Superior temporal gyrus (tissue), 1 donor: ENCODE measurements around the gene ST6GALNAC4.

Experiments
- DNase-seq: peaks from one replicate; pipeline ENCODE4 v3.0.0-alpha.2; 2016; ENCODE audit errors: extremely low spot score

The ST6GALNAC4 gene, protein sequence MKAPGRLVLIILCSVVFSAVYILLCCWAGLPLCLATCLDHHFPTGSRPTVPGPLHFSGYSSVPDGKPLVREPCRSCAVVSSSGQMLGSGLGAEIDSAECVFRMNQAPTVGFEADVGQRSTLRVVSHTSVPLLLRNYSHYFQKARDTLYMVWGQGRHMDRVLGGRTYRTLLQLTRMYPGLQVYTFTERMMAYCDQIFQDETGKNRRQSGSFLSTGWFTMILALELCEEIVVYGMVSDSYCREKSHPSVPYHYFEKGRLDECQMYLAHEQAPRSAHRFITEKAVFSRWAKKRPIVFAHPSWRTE

DNA sequence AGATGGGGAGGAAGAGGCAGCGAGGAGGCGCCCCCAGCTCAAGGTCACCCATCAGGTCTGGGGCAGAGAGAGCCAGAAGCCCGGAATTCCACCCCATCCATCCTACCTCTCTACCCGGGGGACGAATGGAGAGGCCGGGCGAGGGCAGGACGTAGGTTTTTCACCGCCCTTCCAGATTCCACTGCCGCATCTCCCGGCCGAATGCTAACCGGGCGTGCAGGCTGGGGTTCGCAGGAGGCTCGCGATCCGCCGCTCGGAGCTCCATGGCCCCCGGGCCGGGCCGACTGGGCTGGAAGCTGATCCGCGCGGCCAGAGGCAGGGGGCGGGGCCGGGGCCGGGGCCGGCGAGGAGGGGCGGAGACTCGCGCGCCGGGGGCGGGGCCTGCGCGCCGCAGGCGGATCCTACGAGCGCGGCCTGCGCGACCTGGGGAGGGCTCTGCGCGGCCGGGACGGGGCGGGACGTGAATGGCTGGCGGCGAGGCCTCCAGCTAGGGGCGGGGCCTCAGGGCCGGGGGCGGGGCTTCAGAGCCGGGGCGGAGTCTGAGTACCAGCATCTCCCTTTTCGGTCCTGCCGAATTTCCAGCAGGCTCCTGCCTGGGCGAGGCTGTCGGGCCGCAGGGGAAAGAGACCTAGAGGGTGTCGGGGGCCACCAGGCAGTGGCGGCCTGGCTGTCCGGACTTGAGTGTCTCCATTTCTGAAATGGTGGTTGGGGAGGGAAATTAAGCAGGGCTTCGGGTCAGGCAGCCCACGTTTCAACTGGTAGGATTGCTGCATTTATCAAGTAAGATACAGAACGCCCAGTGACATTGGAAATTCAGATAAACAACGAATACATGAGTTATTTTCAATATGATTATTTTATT, at the start of gene ST6GALNAC4:
Gene ST6GALNAC4 (minus strand): TSS at position 322 of the 862 bp plus-strand sequence. CDS start 622 bp downstream, outside the sequence.
- peak; percentile 86 for DNase-seq

GRCh38 chr9:127965953-127966352, 49.1 kb upstream of the ST6GALNAC4 start:
- no peak for DNase-seq

- no peak for DNase-seq
Measured at GRCh38 chr9:127963359-127964064, 46.7 kb upstream of the ST6GALNAC4 start.

DNA sequence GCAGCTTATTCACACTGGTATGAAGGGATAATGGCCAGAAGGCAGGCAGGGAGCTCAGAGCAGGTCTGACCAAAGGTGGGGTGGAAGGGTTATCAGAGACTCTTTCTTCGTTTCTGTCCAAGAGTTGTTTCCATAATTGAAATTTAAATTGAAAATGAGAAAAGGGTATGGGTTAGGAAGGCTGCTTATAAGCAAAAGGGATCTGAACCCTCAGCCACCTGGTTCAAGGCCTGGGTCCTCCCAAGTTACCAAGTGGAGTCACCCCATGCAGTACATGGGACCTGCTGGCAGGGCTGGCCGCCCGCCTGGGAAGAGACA, 46.2 kb upstream of the ST6GALNAC4 start:
- no peak for DNase-seq

GRCh38 chr9:127962278-127962677, 45.4 kb upstream of the ST6GALNAC4 start:
- DNase-seq = no peak

DNA sequence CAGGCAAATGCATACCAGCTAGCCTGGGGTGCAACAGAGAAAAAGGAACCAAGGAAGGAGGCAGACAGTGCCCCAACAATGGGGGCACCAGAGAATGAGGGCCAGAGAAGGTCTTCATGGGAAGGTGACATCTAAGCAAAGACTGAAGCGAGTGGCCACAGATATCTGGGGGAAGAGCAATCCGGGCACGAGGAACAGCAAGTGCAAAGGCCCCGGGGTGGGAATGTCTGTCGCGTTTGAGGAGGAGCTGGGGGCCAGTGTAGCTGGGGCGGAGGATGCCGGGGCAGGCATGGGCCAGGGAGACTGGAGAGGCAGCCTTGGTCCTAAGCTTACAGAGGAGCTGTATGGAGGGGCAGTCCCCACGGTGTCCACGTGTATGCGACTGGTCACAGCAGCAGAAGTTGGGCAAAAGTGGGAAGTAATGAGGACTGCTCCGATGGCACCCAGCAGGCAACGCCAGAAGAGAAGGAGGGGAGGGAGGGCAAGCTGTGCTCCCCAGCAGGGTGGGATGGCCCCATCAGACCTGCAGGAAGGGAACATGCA, 44.8 kb upstream of the ST6GALNAC4 start:
- no peak for DNase-seq

- DNase-seq = no peak
Measured at GRCh38 chr9:127961155-127961490, 44.3 kb upstream of the ST6GALNAC4 start.

GRCh38 chr9:127960410-127961154, 43.7 kb upstream of the ST6GALNAC4 start:
- DNase-seq = no peak

GRCh38 chr9:127959841-127960409, 43.1 kb upstream of the ST6GALNAC4 start:
- DNase-seq = no peak

DNA sequence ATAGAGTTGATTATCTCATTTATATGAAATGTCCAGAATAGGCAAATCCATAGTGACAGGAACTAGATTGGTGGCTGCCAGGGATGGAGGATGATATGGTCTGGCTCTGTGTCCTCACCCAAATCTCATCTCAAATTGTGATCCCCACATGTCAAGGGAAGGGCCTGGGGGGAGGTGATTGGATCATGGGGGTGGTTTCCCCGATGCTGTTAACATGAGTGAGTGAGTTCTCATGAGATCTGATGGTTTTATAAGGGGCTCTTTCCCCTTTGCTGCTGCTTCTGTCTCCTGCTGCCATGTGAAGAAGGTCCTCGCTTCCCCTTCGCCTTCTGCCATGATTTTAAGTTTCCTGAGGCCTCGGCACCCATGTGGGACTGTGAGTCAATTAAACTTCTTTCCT, 42.6 kb upstream of the ST6GALNAC4 start:
- no peak for DNase-seq

GRCh38 chr9:127958728-127959127, 41.9 kb upstream of the ST6GALNAC4 start:
- DNase-seq = no peak

- peak; percentile 80 for DNase-seq
Measured at GRCh38 chr9:127955294-127956015, 38.6 kb upstream of the ST6GALNAC4 start.

DNA sequence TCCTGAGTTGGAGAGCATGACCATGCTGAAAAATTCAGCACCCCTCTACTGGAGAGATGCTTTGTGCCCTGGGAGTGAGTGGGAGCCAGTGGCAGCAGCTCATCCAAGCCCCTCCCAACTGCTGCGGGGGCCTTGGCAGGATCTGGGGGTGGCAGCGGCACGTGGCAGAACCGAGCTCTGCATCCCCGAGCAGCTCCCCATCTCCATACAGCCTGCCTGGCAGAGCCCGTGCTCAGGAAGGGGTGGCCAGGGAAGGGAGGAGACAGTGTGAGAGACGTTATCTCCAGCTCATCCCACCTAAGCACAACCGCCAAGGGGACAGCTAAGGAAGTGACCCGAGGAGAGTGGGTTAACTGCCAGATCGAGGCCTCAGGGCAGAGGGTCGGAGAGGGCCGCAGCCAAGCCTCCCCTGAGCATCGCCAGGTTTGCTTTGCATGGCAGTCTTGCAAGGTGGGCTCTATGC, 38.0 kb upstream of the ST6GALNAC4 start:
- peak; percentile 72 for DNase-seq

DNA sequence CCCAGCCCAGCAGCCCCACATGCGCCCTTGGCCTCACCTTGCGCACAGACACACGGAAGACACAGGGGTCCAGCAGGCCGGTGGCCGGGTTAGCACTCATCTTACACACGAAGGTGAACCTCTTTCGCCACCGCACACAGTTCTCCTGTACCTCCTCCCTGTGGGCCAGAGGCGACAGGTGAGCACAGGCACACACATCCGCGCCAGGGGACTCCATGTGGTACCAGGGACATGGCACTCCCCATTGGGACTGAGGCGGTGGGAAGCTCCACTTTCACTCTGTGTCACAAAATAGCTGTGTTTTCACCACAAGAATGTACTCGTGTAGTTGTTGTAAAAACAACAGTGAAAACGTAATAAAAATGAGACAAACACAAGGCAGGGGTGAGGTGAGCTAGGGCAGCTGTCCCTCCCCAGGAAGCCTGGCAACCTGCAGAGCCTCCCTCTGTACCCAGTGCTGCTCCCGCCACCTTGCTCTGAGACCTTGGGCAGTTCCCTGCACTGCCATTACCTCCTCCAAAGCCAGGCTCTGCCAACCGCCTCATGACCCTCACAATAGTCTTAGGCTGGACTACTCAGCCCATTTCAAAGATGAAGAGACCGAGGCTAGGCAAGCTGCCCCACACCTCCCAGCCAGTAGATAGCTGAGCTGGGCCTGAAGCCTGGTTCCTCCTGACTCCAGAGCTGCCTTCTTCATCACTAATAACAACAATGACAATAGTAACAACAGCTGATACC, 37.1 kb upstream of the ST6GALNAC4 start:
- DNase-seq = no peak

GRCh38 chr9:127953154-127953553, 36.3 kb upstream of the ST6GALNAC4 start:
- DNase-seq = no peak

DNA sequence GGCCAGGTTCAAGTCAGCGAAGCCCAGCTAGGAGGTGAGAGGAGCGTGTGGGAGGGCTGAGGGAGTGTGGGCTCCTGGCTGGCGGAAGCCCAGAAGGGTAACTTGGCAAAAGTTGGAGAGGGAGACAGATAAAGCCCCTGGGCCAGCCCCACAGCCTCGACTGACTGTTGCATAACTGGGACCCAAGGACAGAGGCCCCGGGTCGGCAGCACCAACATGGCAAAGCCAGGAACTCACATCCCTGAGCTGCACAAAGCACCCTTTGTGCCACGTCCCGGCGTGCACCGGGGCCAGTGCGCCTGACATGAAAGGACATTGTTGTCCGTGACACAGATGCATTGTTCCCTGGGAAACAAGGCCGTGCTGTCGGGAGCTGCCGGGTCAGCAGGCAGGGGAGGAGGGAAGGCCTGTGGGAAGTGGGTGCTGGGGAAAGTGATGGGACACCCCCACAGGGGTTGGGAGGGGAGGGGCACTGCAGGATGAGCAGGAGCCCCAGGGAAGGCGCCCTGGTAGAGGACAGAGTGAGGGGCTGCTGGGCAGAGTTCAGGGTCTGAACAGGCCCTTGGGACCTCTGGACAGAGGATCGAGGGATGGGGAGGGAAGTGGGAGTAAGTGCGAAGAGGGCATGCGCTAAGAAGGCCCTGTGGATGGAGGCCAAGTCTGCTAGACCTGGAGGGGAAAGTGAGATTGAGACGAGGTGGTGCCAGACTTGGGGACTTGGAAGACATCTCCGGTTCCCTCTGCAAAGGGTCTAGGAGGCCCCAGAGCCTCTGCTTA, 33.9 kb upstream of the ST6GALNAC4 start:
- DNase-seq = peak; percentile 99

DNA sequence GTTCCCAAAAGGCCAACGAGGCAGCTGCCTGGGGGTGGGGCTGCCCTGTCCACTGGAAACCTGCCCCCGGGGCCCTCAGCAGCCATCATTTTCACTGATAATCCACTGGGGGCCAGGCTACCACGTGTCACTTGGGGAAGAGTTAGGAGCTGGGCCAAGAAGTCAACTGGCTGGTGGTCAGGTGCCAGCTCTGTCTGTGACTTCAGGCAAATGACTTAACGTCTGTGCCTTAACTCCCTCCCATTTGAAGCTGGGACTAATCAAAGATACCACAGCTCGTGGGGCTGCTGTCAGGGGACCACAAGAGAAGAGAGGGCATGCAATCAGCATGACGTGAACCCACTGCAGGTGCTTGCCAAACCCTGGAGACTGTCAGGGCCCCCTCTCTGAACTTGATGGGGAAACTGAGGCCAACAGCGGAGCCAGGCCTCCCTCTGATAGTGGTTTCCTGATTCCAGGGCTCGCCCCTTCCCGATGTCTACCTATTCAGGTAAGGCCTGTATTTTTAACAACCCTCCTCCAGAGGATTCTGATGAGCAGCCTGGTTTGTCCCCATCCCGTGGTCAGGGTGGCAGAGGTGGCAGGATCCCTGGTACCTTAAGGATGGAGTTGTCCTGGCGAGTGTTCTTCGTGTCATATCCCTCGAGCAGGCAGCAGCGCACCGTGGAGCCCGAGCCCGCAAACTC, 33.1 kb upstream of the ST6GALNAC4 start:
- peak; percentile 89 for DNase-seq
